PC-3 (cell line): ENCODE data around the gene CACNA1B.

Experiments
- CTCF ChIP-seq: fragments of 300-600 bp; sonication (generic); conservative IDR thresholded peaks from 2 replicates; pipeline ENCODE4 v1.5.1; 2017; ENCODE audit warnings: antibody characterized with exemption, low read depth, mild to moderate bottlenecking, low read length
- EZH2 ChIP-seq: fragments of 300-600 bp; sonication (generic); IDR thresholded peaks from one replicate; pipeline ENCODE4 v1.6.1; 2017; ENCODE audit warnings: antibody characterized with exemption, mild to moderate bottlenecking, low read length; ENCODE audit not compliant: unreplicated experiment
- EZH2phosphoT487 ChIP-seq: fragments of 300-600 bp; sonication (generic); IDR thresholded peaks from 2 replicates; pipeline ENCODE4 v1.6.1; 2018; ENCODE audit warnings: mild to moderate bottlenecking, antibody characterized with exemption, low read length, borderline replicate concordance

GRCh38 chr9:138063785-138064184 lies 186.2 kb downstream of the CACNA1B start:
- TF ChIP-seq CTCF (no peak), EZH2 (no peak), EZH2phosphoT487 (no peak)
